ENCODE data around the gene LRP4.
"Not testable (repeated sequence)": the region's sequence is repeated elsewhere in the genome, so short reads cannot be mapped to it uniquely, and the experiment has no call there.

Gene LRP4, protein sequence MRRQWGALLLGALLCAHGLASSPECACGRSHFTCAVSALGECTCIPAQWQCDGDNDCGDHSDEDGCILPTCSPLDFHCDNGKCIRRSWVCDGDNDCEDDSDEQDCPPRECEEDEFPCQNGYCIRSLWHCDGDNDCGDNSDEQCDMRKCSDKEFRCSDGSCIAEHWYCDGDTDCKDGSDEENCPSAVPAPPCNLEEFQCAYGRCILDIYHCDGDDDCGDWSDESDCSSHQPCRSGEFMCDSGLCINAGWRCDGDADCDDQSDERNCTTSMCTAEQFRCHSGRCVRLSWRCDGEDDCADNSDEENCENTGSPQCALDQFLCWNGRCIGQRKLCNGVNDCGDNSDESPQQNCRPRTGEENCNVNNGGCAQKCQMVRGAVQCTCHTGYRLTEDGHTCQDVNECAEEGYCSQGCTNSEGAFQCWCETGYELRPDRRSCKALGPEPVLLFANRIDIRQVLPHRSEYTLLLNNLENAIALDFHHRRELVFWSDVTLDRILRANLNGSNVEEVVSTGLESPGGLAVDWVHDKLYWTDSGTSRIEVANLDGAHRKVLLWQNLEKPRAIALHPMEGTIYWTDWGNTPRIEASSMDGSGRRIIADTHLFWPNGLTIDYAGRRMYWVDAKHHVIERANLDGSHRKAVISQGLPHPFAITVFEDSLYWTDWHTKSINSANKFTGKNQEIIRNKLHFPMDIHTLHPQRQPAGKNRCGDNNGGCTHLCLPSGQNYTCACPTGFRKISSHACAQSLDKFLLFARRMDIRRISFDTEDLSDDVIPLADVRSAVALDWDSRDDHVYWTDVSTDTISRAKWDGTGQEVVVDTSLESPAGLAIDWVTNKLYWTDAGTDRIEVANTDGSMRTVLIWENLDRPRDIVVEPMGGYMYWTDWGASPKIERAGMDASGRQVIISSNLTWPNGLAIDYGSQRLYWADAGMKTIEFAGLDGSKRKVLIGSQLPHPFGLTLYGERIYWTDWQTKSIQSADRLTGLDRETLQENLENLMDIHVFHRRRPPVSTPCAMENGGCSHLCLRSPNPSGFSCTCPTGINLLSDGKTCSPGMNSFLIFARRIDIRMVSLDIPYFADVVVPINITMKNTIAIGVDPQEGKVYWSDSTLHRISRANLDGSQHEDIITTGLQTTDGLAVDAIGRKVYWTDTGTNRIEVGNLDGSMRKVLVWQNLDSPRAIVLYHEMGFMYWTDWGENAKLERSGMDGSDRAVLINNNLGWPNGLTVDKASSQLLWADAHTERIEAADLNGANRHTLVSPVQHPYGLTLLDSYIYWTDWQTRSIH (N-terminal part only)

GRCh38 chr11:46918083-46918787 lies at the start of gene LRP4:
TSS of gene LRP4 (minus strand) at chr11:46918550. CDS start at chr11:46918379, 171 bp downstream.
- peak; percentile 7 for DNase-seq (ENCODE audit: low read depth)

GRCh38 chr11:46967962-46968361 lies 49.6 kb upstream of the LRP4 start:
- no peak for DNase-seq (ENCODE audit: low read depth)

- DNase-seq (ENCODE audit: low read depth): no peak
Observed at GRCh38 chr11:46966773-46967172, 48.4 kb upstream of the LRP4 start.

- no peak for DNase-seq (ENCODE audit: low read depth)
Observed at GRCh38 chr11:46963844-46964243, 45.5 kb upstream of the LRP4 start.

DNA sequence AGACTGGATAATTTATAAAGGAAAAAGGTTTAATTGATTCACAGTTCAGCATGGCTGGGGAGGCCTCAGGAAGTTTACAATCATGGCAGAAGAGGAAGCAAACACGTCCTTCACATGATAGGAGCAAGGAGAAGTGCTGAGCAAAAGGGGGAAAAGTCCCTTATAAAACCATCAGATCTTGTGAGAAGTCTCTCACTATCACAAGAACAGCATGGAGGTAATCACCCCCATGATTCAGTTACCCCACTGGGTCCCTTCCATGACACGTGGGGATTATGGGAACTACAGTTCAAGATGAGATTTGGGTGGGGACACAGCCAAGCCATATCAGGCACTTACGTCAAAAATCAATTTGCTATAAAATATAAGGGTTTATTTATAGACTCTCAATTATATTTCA lies 43.5 kb upstream of the LRP4 start:
- not testable (repeated sequence) for DNase-seq (ENCODE audit: low read depth)

GRCh38 chr11:46961041-46961440 lies 42.7 kb upstream of the LRP4 start:
- DNase-seq (ENCODE audit: low read depth): no peak

- DNase-seq (ENCODE audit: low read depth): no peak
Observed at GRCh38 chr11:46958777-46959176, 40.4 kb upstream of the LRP4 start.

DNA sequence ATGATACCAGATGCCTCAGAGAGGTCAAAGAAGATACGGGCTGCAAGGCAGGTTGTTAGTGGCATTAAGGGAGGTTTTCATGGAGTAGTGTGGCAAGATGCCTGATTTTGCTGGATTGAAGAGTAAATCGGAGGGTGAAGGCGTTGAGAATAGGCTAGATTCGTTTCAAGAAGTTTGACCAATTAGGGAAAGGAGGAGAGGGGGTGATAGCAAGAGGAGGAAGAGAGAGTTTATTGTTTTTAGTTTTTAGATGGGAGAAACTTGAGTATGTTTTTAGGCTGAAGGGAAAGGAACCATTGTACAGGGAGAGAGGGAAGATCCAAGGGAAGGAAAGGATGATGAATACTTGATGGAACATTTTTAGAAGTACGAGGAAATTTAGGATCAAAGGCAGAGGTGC lies 34.7 kb upstream of the LRP4 start:
- no peak for DNase-seq (ENCODE audit: low read depth)

DNA sequence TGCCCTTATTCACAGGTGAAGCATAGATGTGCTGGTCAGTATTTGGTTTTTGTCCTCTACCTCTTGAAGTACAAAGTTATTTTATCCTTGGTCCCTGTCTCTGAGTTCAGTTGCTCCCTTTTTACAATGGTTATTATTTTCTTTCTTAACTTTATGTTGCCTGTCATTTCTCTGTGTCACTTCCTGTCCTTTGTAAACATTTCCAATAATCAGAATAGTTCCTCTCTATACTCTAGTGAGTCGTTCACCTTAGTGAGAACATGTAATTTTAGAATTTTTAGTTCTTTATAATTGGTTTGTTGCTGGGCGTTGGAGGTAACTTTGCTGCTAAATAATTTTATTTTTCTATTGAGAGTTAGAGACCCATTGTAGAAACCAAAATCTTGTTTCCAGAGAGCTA lies 34.2 kb upstream of the LRP4 start:
- DNase-seq (ENCODE audit: low read depth): no peak

DNA sequence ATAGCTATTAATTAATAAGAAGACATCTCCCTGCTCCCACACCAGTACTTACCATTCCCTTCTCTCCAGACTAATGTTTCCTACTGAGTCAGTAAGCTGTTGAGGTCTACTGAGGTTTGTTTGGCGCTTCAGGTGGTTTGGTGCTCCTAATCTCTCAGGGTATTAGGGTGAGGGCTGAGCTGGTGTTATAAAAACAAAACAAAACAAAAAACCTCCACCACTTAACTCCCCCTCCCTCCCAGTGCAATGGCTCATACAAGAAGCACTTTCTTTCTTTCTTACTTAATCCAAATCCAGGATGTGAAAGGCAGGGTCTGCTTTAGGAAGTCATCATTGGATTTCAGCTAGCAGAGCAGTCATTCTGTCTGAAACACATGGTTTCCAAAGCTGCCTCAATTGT lies 33.5 kb upstream of the LRP4 start:
- no peak for DNase-seq (ENCODE audit: low read depth)

DNA sequence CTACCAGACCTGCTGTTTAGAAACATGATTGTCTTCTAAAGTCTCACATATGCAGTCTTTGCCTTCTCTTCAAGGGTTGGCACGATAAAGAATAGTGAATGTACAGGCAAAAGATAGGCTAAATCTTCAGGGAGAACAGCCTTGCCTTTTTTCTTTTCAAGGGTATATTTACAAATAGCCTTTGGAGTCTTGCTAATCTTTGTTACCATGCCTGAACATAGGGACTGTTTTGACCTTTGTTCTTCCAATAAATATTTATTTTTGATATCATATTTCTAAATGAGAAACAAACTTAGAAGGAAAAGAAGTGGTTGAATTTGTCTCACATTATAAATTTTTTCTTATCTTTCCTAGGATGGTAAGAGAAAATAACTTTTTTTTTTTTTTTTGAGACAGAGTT lies 30.9 kb upstream of the LRP4 start:
- no peak for DNase-seq (ENCODE audit: low read depth)

DNA sequence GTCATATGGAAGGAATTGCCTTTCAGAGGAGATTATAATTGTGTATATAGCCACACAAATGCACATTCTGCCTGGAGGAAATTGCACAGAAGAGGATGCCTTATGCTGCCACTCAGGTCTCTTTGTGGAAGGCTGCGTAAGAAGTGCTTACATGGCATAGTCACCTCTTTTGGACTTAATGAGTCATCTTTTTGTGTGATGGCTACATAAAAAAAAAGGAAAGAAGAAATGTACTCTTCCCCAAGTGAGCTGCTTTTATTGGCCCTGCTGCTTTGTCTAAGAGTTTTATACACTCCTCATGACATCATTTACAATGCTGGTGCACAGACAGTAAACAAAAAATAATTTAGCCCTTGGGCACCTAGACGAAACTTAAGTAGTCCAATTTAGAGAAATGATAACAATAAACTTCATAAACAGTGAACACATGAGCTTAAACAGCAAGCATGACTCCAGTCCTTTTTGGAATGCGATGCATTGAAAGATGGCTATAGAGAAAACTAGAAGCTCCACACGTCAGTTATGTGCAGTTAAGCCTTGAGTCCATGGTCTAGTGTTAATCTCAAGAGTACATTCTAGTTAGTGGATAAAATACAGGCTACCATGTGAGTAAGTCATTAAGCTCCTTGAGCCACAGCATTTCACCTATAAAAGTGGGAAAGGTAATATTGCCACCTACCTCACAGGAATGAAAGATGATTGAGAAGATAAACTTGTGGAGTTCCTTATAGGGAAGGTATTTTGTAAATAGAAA lies 30.2 kb upstream of the LRP4 start:
- no peak for DNase-seq (ENCODE audit: low read depth)

DNA sequence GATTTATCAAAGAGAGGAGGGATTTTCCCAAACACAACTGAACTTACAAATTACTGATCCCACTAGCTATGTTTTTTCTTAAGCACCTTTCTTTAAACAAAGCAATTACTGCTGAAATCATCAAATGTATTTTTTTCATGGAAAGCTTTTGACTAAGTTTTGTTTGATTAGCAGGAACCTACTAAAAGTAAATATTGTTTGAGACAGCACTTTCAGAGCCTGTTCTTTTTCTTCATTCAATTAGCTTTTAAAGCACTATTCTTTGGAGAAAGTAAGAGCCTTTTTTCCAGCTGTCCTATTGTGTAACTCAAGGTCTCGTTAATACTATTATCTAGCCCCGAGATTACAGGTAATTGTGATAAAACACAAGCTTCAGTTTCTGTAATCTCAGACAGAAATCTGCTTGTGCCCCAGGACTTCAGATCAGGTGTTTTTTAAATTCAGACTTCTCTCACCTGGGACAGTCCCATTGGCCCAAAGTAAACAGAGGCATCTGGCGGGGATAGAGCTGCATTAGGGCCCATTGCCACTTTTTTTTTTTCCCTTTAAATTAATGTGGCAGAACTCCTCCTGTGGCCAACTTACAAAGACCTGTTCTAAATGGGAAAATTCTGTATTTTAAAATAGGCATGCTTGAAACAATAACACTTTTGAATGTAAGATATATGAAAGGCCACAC lies 29.2 kb upstream of the LRP4 start:
- DNase-seq (ENCODE audit: low read depth): no peak

GRCh38 chr11:46944356-46945075 lies 26.2 kb upstream of the LRP4 start:
- DNase-seq (ENCODE audit: low read depth): no peak

- DNase-seq (ENCODE audit: low read depth): no peak
Observed at GRCh38 chr11:46942172-46942571, 23.8 kb upstream of the LRP4 start.

GRCh38 chr11:46936138-46937110 lies 18.1 kb upstream of the LRP4 start, which contains the start of gene CSTPP1:
TSS of gene CSTPP1 (plus strand) at chr11:46936761. CDS start at chr11:46936806, 45 bp downstream.
- DNase-seq (ENCODE audit: low read depth): peak; percentile 94

DNA sequence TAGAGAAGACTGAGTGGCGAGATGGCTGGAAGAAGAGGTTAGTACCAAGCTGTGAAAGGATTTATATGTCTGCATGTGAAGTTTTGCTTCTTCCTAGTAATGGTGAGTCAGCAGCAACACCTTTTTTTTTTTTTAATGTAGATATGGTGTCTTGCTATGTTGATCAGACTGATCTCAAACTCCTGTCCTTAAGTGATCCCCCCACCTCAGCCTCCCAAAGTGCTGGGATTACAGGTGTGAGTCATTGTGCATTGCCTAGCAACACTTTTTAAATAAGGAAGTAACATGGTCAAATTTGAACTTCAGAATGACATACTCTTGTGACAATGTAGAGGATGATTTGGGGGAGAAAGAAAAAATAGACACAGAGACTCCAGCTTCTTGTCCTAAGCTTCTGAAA lies 11.7 kb upstream of the LRP4 start:
- no peak for DNase-seq (ENCODE audit: low read depth)

GRCh38 chr11:46928701-46929100 lies 10.4 kb upstream of the LRP4 start:
- DNase-seq (ENCODE audit: low read depth): not testable (repeated sequence)
